K562 (cell line): ENCODE data around the gene TARBP2. TPM values are rescaled to one million over a fixed set of nuclear protein-coding genes. Genes with fewer than 3 reads are reported as not detected.

ENCODE experiments used
- BRD4 ChIP-seq: fragments of 200-600 bp; sonication (generic); IDR thresholded peaks from 2 replicates; pipeline ENCODE4 v1.6.1; 2017; ENCODE audit warnings: inconsistent platforms
- CBX3 ChIP-seq, 2 experiments: IDR thresholded peaks; 1 replicate in 1 of 2; 2 replicates in 1 of 2; pipeline ENCODE4 v1.6.1; 2012; ENCODE audit warnings: inconsistent platforms in 2 of 2, low read length in 2 of 2, borderline replicate concordance in 1 of 2, control low read depth in 1 of 2
- CCNT2 ChIP-seq: IDR thresholded peaks from 2 replicates; pipeline ENCODE4 v1.6.1; 2011; ENCODE audit warnings: borderline replicate concordance, low read depth, mild to moderate bottlenecking, moderate library complexity, mixed read lengths, low read length; ENCODE audit not compliant: insufficient read length; ENCODE audit errors: extremely low read depth
- CLOCK ChIP-seq: fragments of 250-450 bp; sonication (Bioruptor Pico); IDR thresholded peaks from 2 replicates; pipeline ENCODE4 v1.4.0; 2020; ENCODE audit warnings: mild to moderate bottlenecking, moderate library complexity, borderline replicate concordance
- CREM ChIP-seq: IDR thresholded peaks from 2 replicates; pipeline ENCODE4 v1.6.1; 2014; ENCODE audit warnings: antibody characterized with exemption, low read depth
- DIDO1 ChIP-seq: fragments of 450-650 bp; IDR thresholded peaks from 2 replicates; pipeline ENCODE4 v1.6.1; 2016; ENCODE audit warnings: low read depth, missing biosample characterization, missing genetic modification characterization
- DPF2 ChIP-seq: fragments of 450-650 bp; IDR thresholded peaks from 2 replicates; pipeline ENCODE4 v1.6.1; 2016
- ELF2 ChIP-seq: fragments of 250-450 bp; sonication (Bioruptor Pico); IDR thresholded peaks from 2 replicates; pipeline ENCODE4 v1.5.0; 2021; ENCODE audit warnings: mild to moderate bottlenecking
- ETV6 ChIP-seq, 3 experiments: fragments of 150-350 bp in 1 of 3; sonication (generic) in 1 of 3; formaldehyde crosslinking in 1 of 3; IDR thresholded peaks; 2 replicates each; pipeline versions ENCODE4 v1.6.1 to v1.8.0; 2014 to 2022; ENCODE audit warnings: borderline replicate concordance in 2 of 3, low read depth in 2 of 3, antibody characterized with exemption in 1 of 3, low read length in 1 of 3, mild to moderate bottlenecking in 1 of 3, missing genetic modification reagents in 1 of 3
- FUS ChIP-seq: fragments of 200-400 bp; formaldehyde crosslinking; optimal IDR thresholded peaks from 2 replicates; pipeline ENCODE3; 2017; ENCODE audit warnings: low read depth, low read length
- HOMEZ ChIP-seq: fragments of 250-450 bp; sonication (Bioruptor Pico); IDR thresholded peaks from 2 replicates; pipeline ENCODE4 v1.4.0; 2020; ENCODE audit warnings: mild to moderate bottlenecking, moderate library complexity
- IFI16 ChIP-seq: fragments of 250-450 bp; sonication (Bioruptor Pico); IDR thresholded peaks from 2 replicates; pipeline ENCODE4 v2.1.2; 2022; ENCODE audit warnings: mild to moderate bottlenecking, inconsistent platforms
- MBD2 ChIP-seq: sonication (generic); IDR thresholded peaks from 2 replicates; pipeline ENCODE4 v1.6.1; 2016; ENCODE audit warnings: low read depth, borderline replicate concordance
- POU5F1 ChIP-seq: fragments of 150-350 bp; IDR thresholded peaks from 2 replicates; pipeline ENCODE4 v1.6.1; 2014; ENCODE audit warnings: borderline replicate concordance, low read length, low read depth, mild to moderate bottlenecking; ENCODE audit not compliant: partially characterized antibody
- SREBF1 ChIP-seq: fragments of 150-350 bp; IDR thresholded peaks from 2 replicates; pipeline ENCODE4 v1.6.1; 2014; ENCODE audit warnings: antibody characterized with exemption, low read depth, low read length, borderline replicate concordance
- XRCC5 ChIP-seq: fragments of 200-400 bp; formaldehyde crosslinking; IDR thresholded peaks from 2 replicates; pipeline ENCODE4 v1.6.1; 2017; ENCODE audit warnings: low read depth, mild to moderate bottlenecking, low read length
- ZBTB8A ChIP-seq: fragments of 450-650 bp; IDR thresholded peaks from 2 replicates; pipeline ENCODE4 v1.6.1; 2018; ENCODE audit warnings: mild to moderate bottlenecking, moderate library complexity; ENCODE audit not compliant: partially characterized antibody
- ZNF644 ChIP-seq: fragments of 200-800 bp; sonication (Bioruptor generic); IDR thresholded peaks from 2 replicates; pipeline ENCODE4 v1.6.1; 2016; ENCODE audit warnings: low read depth, missing genetic modification characterization, missing compliant biosample characterization
- polyA plus RNA-seq, 8 experiments: library from polyadenylated mRNA; depleted of rRNA in 4 of 8; stranded (reverse) in 5 of 8; unstranded in 3 of 8; fragments of >200 nt; fragmentation: Nextera tagmentation in 2 of 8; fragmentation: Illumina TruSeq in 1 of 8; extraction: Ambion mirVana in 2 of 8; extraction: Trizol in 1 of 8; gene quantifications; 2 replicates each; pipeline versions ENCODE4 v1.2.1 to v1.2.3, GENCODE V29; 2011 to 2014; ENCODE audit warnings: inconsistent platforms in 1 of 8, missing spikeins in 1 of 8
- total RNA-seq, 7 experiments: library from RNA; depleted of rRNA in 6 of 7; stranded (reverse); fragments of >200 nt in 6 of 7; fragmentation: Illumina TruSeq in 2 of 7; extraction: Trizol in 2 of 7; gene quantifications; 2 replicates each; pipeline versions ENCODE4 v1.2.1 to v1.2.3, GENCODE V29; 2011 to 2021; ENCODE audit warnings: low replicate concordance in 1 of 7
- TF ChIP-seq, protein P1 (sequence below): fragments of 200-400 bp; formaldehyde crosslinking; IDR thresholded peaks from 2 replicates; pipeline ENCODE4 v1.6.1; 2017; ENCODE audit warnings: mild to moderate bottlenecking, low read depth, low read length, moderate library complexity

TARBP2 gene
- total and polyA plus RNA-seq, 9 of the 15 experiments (the other 6 are each of a cell fraction or from before 2014, with no cell fraction given): 5.6 to 69.0 (median 44.6) TPM

- no peak for TF ChIP-seq ZBTB8A
- TF ChIP-seq FUS: no peak
- peak in 1 of 2 experiments; percentile 25; a peak in 1 of 3 replicates for TF ChIP-seq CBX3 (IDR thresholded peaks at IDR 0.05; ENCODE audit: borderline replicate concordance in 1 of 2, low read length in 2 of 2)
- peak; percentile 82; the same call in 1 of the 2 replicates for TF ChIP-seq CLOCK
- TF ChIP-seq SREBF1: no peak
- no peak for TF ChIP-seq POU5F1
- TF ChIP-seq XRCC5: peak; percentile 43; the same call in 1 of the 2 replicates
- TF ChIP-seq ELF2 (CRISPR knock-in tag): peak; percentile 64; the same call in 1 of the 2 replicates
- TF ChIP-seq CREM: peak; percentile 96
- TF ChIP-seq, protein P1, sequence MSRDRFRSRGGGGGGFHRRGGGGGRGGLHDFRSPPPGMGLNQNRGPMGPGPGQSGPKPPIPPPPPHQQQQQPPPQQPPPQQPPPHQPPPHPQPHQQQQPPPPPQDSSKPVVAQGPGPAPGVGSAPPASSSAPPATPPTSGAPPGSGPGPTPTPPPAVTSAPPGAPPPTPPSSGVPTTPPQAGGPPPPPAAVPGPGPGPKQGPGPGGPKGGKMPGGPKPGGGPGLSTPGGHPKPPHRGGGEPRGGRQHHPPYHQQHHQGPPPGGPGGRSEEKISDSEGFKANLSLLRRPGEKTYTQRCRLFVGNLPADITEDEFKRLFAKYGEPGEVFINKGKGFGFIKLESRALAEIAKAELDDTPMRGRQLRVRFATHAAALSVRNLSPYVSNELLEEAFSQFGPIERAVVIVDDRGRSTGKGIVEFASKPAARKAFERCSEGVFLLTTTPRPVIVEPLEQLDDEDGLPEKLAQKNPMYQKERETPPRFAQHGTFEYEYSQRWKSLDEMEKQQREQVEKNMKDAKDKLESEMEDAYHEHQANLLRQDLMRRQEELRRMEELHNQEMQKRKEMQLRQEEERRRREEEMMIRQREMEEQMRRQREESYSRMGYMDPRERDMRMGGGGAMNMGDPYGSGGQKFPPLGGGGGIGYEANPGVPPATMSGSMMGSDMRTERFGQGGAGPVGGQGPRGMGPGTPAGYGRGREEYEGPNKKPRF: no peak
- peak; percentile 88 for TF ChIP-seq ZNF644
- TF ChIP-seq IFI16: peak; percentile 70; the same call in 1 of the 2 replicates
- peak; percentile 83; the same call in 1 of the 2 replicates for TF ChIP-seq HOMEZ (CRISPR knock-in tag)
- no peak for TF ChIP-seq DPF2
- peak; percentile 38 for TF ChIP-seq CCNT2
- peak; percentile 92 for TF ChIP-seq MBD2
- no peak for TF ChIP-seq BRD4
- no peak for TF ChIP-seq ETV6 (IDR thresholded peaks at IDR 0.05; ENCODE audit: borderline replicate concordance in 1 of 2, low read depth in 2 of 2, low read length in 1 of 2)
- peak; percentile 61; the same call in 1 of the 2 replicates for TF ChIP-seq ETV6 (CRISPR knock-in tag; IDR thresholded peaks at IDR 0.05; ENCODE audit: borderline replicate concordance)
- TF ChIP-seq DIDO1 (tag): peak; percentile 81
Observed at GRCh38 chr12:53500776-53501614, at the start of gene TARBP2 (continued).
